ENCODE results near the gene ZBTB8A.

ZBTB8A gene

DNA sequence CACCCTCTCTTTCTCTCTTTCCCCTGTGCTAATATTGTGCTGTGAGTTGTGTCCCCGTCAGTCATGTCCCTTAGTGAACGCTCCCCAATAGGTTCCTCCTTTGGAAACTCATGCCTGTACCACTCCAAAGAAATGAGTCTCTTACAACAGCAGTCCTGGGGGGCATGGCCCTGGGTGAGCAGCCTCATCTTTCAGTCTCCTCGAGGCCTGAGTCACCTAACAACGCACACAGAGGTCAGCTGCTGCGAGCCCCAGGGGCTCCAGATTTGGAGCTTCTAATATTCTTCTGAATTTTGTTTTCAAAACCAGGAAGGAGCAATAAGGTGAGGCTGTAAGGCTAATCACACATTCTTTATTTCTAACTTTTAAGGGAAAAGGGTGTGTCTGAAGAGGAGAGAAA is 30.5 kb upstream of the ZBTB8A start:
- H3K36me3 Mint-ChIP-seq (ENCODE audit: low read depth): no peaks in the 10 kb centered on the region
- H3K4me3 Mint-ChIP-seq: no peak overlapping the region
- H3K9me3 Mint-ChIP-seq: peaks cover 6% of the 10 kb centered on the region

GRCh38 chr1:32509939-32510338 is 29.3 kb upstream of the ZBTB8A start:
- Mint-ChIP-seq H3K27ac (no peak overlapping the region), H3K36me3 (ENCODE audit: low read depth) (no peaks in the 10 kb centered on the region), H3K27me3 (ENCODE audit: low read depth) (no peaks in the 10 kb centered on the region), H3K4me3 (no peak overlapping the region), H3K4me1 (no peaks in the 10 kb centered on the region), H3K9me3 (peaks cover 6% of the 10 kb centered on the region)
- TF ChIP-seq, protein P1, sequence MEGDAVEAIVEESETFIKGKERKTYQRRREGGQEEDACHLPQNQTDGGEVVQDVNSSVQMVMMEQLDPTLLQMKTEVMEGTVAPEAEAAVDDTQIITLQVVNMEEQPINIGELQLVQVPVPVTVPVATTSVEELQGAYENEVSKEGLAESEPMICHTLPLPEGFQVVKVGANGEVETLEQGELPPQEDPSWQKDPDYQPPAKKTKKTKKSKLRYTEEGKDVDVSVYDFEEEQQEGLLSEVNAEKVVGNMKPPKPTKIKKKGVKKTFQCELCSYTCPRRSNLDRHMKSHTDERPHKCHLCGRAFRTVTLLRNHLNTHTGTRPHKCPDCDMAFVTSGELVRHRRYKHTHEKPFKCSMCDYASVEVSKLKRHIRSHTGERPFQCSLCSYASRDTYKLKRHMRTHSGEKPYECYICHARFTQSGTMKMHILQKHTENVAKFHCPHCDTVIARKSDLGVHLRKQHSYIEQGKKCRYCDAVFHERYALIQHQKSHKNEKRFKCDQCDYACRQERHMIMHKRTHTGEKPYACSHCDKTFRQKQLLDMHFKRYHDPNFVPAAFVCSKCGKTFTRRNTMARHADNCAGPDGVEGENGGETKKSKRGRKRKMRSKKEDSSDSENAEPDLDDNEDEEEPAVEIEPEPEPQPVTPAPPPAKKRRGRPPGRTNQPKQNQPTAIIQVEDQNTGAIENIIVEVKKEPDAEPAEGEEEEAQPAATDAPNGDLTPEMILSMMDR (IDR thresholded peaks at IDR 0.05; ENCODE audit: unreplicated experiment in 3 of 3): no peak

More for the DNA sequence above, 30.5 kb upstream of the ZBTB8A start:
- TF ChIP-seq, protein P1 (IDR thresholded peaks at IDR 0.05; ENCODE audit: unreplicated experiment in 3 of 3): no peak
- no peak overlapping the region for H3K27ac Mint-ChIP-seq
- H3K4me1 Mint-ChIP-seq: no peaks in the 10 kb centered on the region
- no peaks in the 10 kb centered on the region for H3K27me3 Mint-ChIP-seq (ENCODE audit: low read depth)

GRCh38 chr1:32516402-32516801 is 22.8 kb upstream of the ZBTB8A start:
- no peak overlapping the region for H3K4me3 Mint-ChIP-seq
- TF ChIP-seq, protein P1 (IDR thresholded peaks at IDR 0.05; ENCODE audit: unreplicated experiment in 3 of 3): no peak
- H3K9me3 Mint-ChIP-seq: peaks cover 6% of the 10 kb centered on the region
- H3K27me3 Mint-ChIP-seq (ENCODE audit: low read depth): peaks cover 4% of the 10 kb centered on the region
- H3K27ac Mint-ChIP-seq: no peak overlapping the region
- H3K36me3 Mint-ChIP-seq (ENCODE audit: low read depth): no peaks in the 10 kb centered on the region
- H3K4me1 Mint-ChIP-seq: no peaks in the 10 kb centered on the region

- no peaks in the 10 kb centered on the region for H3K9me3 Mint-ChIP-seq
- TF ChIP-seq, protein P1 (IDR thresholded peaks at IDR 0.05; ENCODE audit: unreplicated experiment in 3 of 3): no peak
- H3K4me1 Mint-ChIP-seq: no peaks in the 10 kb centered on the region
- no peaks in the 10 kb centered on the region for H3K36me3 Mint-ChIP-seq (ENCODE audit: low read depth)
- H3K27me3 Mint-ChIP-seq (ENCODE audit: low read depth): peaks cover 8% of the 10 kb centered on the region
- H3K27ac Mint-ChIP-seq: no peak overlapping the region
- no peak overlapping the region for H3K4me3 Mint-ChIP-seq
Observed at GRCh38 chr1:32518976-32519375, 20.3 kb upstream of the ZBTB8A start.

GRCh38 chr1:32521165-32521564 is 18.1 kb upstream of the ZBTB8A start:
- peaks cover 8% of the 10 kb centered on the region for H3K27me3 Mint-ChIP-seq (ENCODE audit: low read depth)
- TF ChIP-seq, protein P1 (IDR thresholded peaks at IDR 0.05; ENCODE audit: unreplicated experiment in 3 of 3): no peak
- no peak overlapping the region for H3K27ac Mint-ChIP-seq
- H3K36me3 Mint-ChIP-seq (ENCODE audit: low read depth): no peaks in the 10 kb centered on the region
- no peaks in the 10 kb centered on the region for H3K9me3 Mint-ChIP-seq
- H3K4me3 Mint-ChIP-seq: peak overlapping the region; percentile 62 to 74 (median 72)
- no peaks in the 10 kb centered on the region for H3K4me1 Mint-ChIP-seq

DNA sequence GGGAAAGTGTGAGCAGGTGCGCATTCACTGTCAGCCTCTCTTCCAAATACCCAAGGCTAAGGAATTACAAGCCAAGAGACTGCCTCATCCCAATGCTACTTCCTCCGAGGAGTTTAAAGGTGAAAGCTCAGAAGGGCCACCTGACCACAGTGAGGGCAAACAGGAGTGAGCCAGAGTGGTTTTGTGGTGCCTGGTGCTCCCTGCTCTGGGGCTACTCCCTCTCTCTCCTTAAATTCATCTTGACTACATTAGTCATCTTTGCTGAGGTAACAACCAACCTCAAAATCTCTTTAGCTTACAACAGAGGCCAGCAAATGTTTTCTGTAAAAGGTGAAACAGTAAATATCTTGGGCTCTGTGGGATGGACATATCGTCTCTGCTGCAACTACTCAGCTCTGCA is 14.2 kb upstream of the ZBTB8A start:
- TF ChIP-seq, protein P1 (IDR thresholded peaks at IDR 0.05; ENCODE audit: unreplicated experiment in 3 of 3): no peak
- H3K27me3 Mint-ChIP-seq (ENCODE audit: low read depth): peaks cover 8% of the 10 kb centered on the region
- no peak overlapping the region for H3K4me3 Mint-ChIP-seq
- H3K36me3 Mint-ChIP-seq (ENCODE audit: low read depth): no peaks in the 10 kb centered on the region
- no peak overlapping the region for H3K27ac Mint-ChIP-seq
- no peaks in the 10 kb centered on the region for H3K4me1 Mint-ChIP-seq
- H3K9me3 Mint-ChIP-seq: no peaks in the 10 kb centered on the region
